Measurements from ENCODE around the gene NME7.

GRCh38 chr1:169390303-169390702 is 22.7 kb upstream of the NME7 start:
- TF ChIP-seq CTCF (IDR thresholded peaks at IDR 0.05), result no peak
- TF ChIP-seq EZH2phosphoT487 (IDR thresholded peaks at IDR 0.05), result no peak
- no peak for TF ChIP-seq EZH2 (IDR thresholded peaks at IDR 0.05)
